SK-N-SH treated with all-trans-retinoic acid at 6 μM for 48 hours (cell line): Measurements from ENCODE around the gene NALCN.

Experiments
- ARNTL ChIP-seq: fragments of 450-650 bp; formaldehyde crosslinking; IDR thresholded peaks from 2 replicates; pipeline ENCODE4 v1.5.0; 2020; ENCODE audit warnings: low read depth, mild to moderate bottlenecking, moderate library complexity, borderline replicate concordance
- CREB5 ChIP-seq: fragments of 250-450 bp; sonication (Bioruptor Pico); IDR thresholded peaks from 2 replicates; pipeline ENCODE4 v1.5.1; 2020; ENCODE audit warnings: low read depth, mild to moderate bottlenecking, moderate library complexity
- ESRRG ChIP-seq: fragments of 250-450 bp; sonication (Bioruptor Pico); IDR thresholded peaks from 2 replicates; pipeline ENCODE4 v1.6.1; 2021; ENCODE audit warnings: mild to moderate bottlenecking
- PATZ1 ChIP-seq: fragments of 250-450 bp; sonication (Bioruptor Pico); IDR thresholded peaks from 2 replicates; pipeline ENCODE4 v1.8.0; 2020; ENCODE audit warnings: mild to moderate bottlenecking, moderate library complexity, borderline replicate concordance
- POU6F1 ChIP-seq: fragments of 250-450 bp; sonication (Bioruptor Pico); IDR thresholded peaks from 2 replicates; pipeline ENCODE4 v1.8.0; 2021; ENCODE audit warnings: low read depth, mild to moderate bottlenecking, moderate library complexity, borderline replicate concordance
- RARB ChIP-seq: fragments of 250-450 bp; sonication (Bioruptor Pico); IDR thresholded peaks from 2 replicates; pipeline ENCODE4 v1.8.0; 2021; ENCODE audit warnings: mild to moderate bottlenecking, moderate library complexity
- SNAI2 ChIP-seq: fragments of 250-450 bp; sonication (Bioruptor Pico); IDR thresholded peaks from 2 replicates; pipeline ENCODE4 v1.5.0; 2020; ENCODE audit warnings: mild to moderate bottlenecking, moderate library complexity
- TCF4 ChIP-seq: fragments of 250-450 bp; sonication (Bioruptor Pico); IDR thresholded peaks from 2 replicates; pipeline ENCODE4 v1.8.0; 2021; ENCODE audit warnings: mild to moderate bottlenecking, moderate library complexity, borderline replicate concordance
- ZFP3 ChIP-seq: fragments of 250-450 bp; sonication (Bioruptor Pico); IDR thresholded peaks from 2 replicates; pipeline ENCODE4 v1.5.0; 2020; ENCODE audit warnings: mild to moderate bottlenecking, moderate library complexity
- ZFP30 ChIP-seq: fragments of 450-650 bp; formaldehyde crosslinking; IDR thresholded peaks from 2 replicates; pipeline ENCODE4 v1.5.0; 2022; ENCODE audit warnings: mild to moderate bottlenecking, moderate library complexity
- ZNF565 ChIP-seq: fragments of 450-650 bp; formaldehyde crosslinking; conservative IDR thresholded peaks from 2 replicates; pipeline ENCODE4 v1.5.0; 2020; ENCODE audit warnings: low read depth, mild to moderate bottlenecking, moderate library complexity

DNA sequence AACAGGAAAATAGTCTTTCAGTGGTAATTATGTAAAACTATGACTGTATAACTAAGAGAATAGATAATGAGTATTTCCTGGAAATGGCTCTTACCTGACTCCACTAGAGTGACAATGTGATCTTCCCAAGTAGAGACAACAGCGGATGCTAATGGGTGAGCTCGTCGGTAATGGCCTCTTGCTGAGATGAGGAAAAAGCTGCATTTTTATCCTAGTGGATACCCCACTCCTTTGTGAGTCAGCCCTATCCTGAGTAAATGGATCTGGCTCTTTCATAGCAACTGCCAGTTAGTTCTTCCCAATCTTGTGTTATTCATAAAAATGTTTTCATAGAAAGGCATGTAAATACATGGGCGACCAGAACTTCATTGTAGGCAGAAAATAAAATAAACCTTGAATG, 299.5 kb downstream of the NALCN start:
- no peak for TF ChIP-seq RARB (CRISPR knock-in tag)
- TF ChIP-seq POU6F1 (CRISPR knock-in tag): no peak
- no peak for TF ChIP-seq PATZ1 (CRISPR knock-in tag)
- TF ChIP-seq TCF4 (CRISPR knock-in tag): no peak
- no peak for TF ChIP-seq ZNF565 (CRISPR knock-in tag)
- no peak for TF ChIP-seq ZFP30 (CRISPR knock-in tag)
- no peak for TF ChIP-seq ESRRG (CRISPR knock-in tag)
- TF ChIP-seq SNAI2: no peak
- no peak for TF ChIP-seq ARNTL (CRISPR knock-in tag)
- TF ChIP-seq CREB5 (CRISPR knock-in tag): no peak
- TF ChIP-seq ZFP3 (CRISPR knock-in tag): no peak
